Measurements from ENCODE around the gene BCO1. TPM values are rescaled to one million over a fixed set of nuclear protein-coding genes. Genes with fewer than 3 reads are reported as not detected.

The BCO1 gene
- total and polyA plus RNA-seq, 2 donors from 2014 or later, result 1.4 to 3.0 TPM

DNA sequence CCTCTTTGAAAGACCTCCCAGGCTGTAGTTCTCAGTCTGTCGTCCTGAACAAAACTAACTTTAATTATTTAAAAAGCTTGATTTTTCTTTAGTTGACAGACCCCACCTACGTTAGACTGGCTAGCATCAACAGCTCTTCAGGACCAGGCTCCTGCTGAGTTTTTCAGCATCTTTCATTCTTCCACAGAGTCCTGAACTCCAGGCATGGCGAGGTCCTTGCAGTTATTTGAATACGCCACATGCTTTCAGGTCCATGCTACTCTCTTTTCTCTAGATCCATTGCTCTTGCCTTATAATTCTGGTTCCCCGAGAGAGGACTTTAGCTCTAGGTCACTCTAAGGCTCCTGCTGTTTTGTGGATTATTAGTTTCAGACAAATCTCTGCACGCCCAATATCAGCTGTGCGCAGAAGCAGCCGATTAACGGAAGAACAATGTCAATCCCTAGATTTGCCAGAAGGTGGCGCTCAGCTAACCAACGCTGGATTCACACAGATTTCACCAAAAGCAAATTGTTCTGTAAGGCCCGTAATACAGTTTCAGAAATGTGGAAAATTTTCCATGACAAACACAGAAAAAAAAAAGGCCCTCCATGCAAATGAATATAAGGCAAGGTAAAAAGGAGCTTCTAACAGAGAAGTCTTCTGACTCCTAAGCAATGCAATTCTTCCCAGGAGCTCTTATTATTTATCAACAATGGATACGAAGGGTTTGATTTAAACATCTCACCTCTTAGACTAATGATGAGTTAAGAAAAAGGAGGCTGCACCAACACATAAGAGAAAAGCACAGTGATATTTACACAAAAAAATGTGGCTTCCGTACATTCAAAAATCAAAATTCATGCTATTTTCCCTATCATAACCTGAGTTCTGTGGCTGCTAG is 33.5 kb upstream of the BCO1 start:
- no peak overlapping the region for H3K27ac ChIP-seq (ENCODE audit: low read depth in 2 of 2, low read length in 2 of 2)
- no peaks in the 10 kb centered on the region for H3K9me3 ChIP-seq (ENCODE audit: control insufficient read depth in 2 of 3, insufficient read depth in 1 of 3, low read length in 3 of 3)
- H3K36me3 ChIP-seq (ENCODE audit: control insufficient read depth in 2 of 3, insufficient read depth in 3 of 3, low read length in 3 of 3), result no peaks in the 10 kb centered on the region
- H3K4me3 ChIP-seq (ENCODE audit: low read length in 3 of 3), result no peak overlapping the region
- TF ChIP-seq, protein P1, sequence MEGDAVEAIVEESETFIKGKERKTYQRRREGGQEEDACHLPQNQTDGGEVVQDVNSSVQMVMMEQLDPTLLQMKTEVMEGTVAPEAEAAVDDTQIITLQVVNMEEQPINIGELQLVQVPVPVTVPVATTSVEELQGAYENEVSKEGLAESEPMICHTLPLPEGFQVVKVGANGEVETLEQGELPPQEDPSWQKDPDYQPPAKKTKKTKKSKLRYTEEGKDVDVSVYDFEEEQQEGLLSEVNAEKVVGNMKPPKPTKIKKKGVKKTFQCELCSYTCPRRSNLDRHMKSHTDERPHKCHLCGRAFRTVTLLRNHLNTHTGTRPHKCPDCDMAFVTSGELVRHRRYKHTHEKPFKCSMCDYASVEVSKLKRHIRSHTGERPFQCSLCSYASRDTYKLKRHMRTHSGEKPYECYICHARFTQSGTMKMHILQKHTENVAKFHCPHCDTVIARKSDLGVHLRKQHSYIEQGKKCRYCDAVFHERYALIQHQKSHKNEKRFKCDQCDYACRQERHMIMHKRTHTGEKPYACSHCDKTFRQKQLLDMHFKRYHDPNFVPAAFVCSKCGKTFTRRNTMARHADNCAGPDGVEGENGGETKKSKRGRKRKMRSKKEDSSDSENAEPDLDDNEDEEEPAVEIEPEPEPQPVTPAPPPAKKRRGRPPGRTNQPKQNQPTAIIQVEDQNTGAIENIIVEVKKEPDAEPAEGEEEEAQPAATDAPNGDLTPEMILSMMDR (IDR thresholded peaks at IDR 0.05; ENCODE audit: borderline replicate concordance, extremely low read depth, insufficient read depth), result peak; percentile 73
- DNase-seq (peak in 3 of 5 donors; percentile 62 to 79 (median 71)), FAIRE-seq (no peak)
- intact Hi-C loops (cut with DNase I), result no loop called here
- H3K27me3 ChIP-seq (ENCODE audit: control insufficient read depth, insufficient read depth, low read length), result no peaks in the 10 kb centered on the region
- H3K9ac ChIP-seq (ENCODE audit: low read length in 3 of 3), result no peak overlapping the region
- H3K4me1 ChIP-seq (ENCODE audit: control insufficient read depth in 2 of 3, insufficient read depth in 2 of 3, low read depth in 1 of 3, low read length in 3 of 3), result no peaks in the 10 kb centered on the region

DNA sequence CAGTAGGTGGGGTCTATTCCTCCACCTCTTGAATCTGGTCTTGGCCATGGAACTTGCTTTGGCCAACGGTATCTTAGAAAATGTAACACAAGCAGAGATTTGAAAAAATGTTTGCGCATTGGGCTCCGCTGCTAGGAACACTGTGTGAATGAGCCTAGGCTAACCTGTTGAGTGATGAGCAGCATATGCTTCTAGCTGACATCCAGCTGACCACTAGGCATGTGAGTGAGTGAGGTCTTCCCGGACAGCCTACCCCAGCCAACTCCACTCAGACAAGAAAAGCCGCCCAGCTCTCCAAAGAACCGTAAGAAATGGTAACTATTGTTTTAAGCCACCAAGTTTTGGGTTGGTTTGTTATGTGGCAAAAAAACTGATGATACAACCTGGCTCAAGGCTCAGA is 31.4 kb upstream of the BCO1 start:
- H3K9ac ChIP-seq (ENCODE audit: low read length in 3 of 3), result no peak overlapping the region
- FAIRE-seq, result no peak
- intact Hi-C loops (cut with DNase I), result no loop called here

DNA sequence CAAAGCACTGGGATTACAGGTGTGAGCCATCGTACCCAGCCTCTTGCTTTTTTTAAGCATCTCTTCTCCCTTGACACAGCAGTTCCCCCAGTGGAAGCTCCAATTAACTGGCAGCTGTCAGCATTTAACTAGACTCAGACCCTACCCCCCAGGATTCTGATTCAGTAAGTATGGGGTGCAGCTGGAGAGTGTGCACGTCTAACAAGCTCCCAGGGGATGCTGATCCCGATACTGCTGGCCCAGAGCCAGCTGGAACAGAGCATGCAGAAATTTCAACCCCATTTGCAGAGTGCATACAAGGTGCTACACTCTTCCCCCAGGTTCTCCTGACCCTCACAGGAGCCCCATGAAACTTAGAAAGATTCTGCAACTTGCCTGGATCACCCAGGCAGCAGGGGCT is 27.7 kb upstream of the BCO1 start:
- Histone ChIP-seq H3K4me1 (ENCODE audit: control insufficient read depth in 2 of 3, insufficient read depth in 2 of 3, low read depth in 1 of 3, low read length in 3 of 3) (no peaks in the 10 kb centered on the region), H3K27ac (ENCODE audit: low read depth in 2 of 2, low read length in 2 of 2) (no peak overlapping the region), H3K27me3 (ENCODE audit: control insufficient read depth, insufficient read depth, low read length) (no peaks in the 10 kb centered on the region), H3K9ac (ENCODE audit: low read length in 3 of 3) (no peak overlapping the region), H3K4me3 (ENCODE audit: low read length in 3 of 3) (no peak overlapping the region), H3K36me3 (ENCODE audit: control insufficient read depth in 2 of 3, insufficient read depth in 3 of 3, low read length in 3 of 3) (no peaks in the 10 kb centered on the region), H3K9me3 (ENCODE audit: control insufficient read depth in 2 of 3, insufficient read depth in 1 of 3, low read length in 3 of 3) (no peaks in the 10 kb centered on the region)
- DNase-seq, result no peak
- TF ChIP-seq, protein P1 (IDR thresholded peaks at IDR 0.05; ENCODE audit: borderline replicate concordance, extremely low read depth, insufficient read depth), result no peak
- no peak for FAIRE-seq
- intact Hi-C loops (cut with DNase I), result no loop called here

More for the DNA sequence above, 31.4 kb upstream of the BCO1 start:
- H3K36me3 ChIP-seq (ENCODE audit: control insufficient read depth in 2 of 3, insufficient read depth in 3 of 3, low read length in 3 of 3), result no peaks in the 10 kb centered on the region
- TF ChIP-seq, protein P1 (IDR thresholded peaks at IDR 0.05; ENCODE audit: borderline replicate concordance, extremely low read depth, insufficient read depth), result no peak
- no peaks in the 10 kb centered on the region for H3K4me1 ChIP-seq (ENCODE audit: control insufficient read depth in 2 of 3, insufficient read depth in 2 of 3, low read depth in 1 of 3, low read length in 3 of 3)
- H3K27ac ChIP-seq (ENCODE audit: low read depth in 2 of 2, low read length in 2 of 2), result no peak overlapping the region
- no peak overlapping the region for H3K4me3 ChIP-seq (ENCODE audit: low read length in 3 of 3)
- no peaks in the 10 kb centered on the region for H3K9me3 ChIP-seq (ENCODE audit: control insufficient read depth in 2 of 3, insufficient read depth in 1 of 3, low read length in 3 of 3)
- no peaks in the 10 kb centered on the region for H3K27me3 ChIP-seq (ENCODE audit: control insufficient read depth, insufficient read depth, low read length)
- no peak for DNase-seq

Data from kidney (tissue), 14 donors.